Stomach smooth muscle (tissue), 2 donors: Measurements from ENCODE around the gene DNAH6.

ENCODE experiments used
- H3K27ac ChIP-seq: one replicate; pipeline ENCODE4 v1.7.0; 2013; ENCODE audit warnings: mild to moderate bottlenecking, low read length, inconsistent platforms
- H3K27me3 ChIP-seq, 2 donors: one replicate each; pipeline ENCODE4 v1.7.0; 2013; ENCODE audit warnings: low read length in 2 of 2; ENCODE audit not compliant: insufficient read depth in 2 of 2, control insufficient read depth in 1 of 2
- H3K36me3 ChIP-seq, 2 donors: one replicate each; pipeline ENCODE4 v1.7.0; 2013; ENCODE audit warnings: low read length in 2 of 2; ENCODE audit not compliant: control insufficient read depth in 2 of 2, insufficient read depth in 2 of 2
- H3K4me1 ChIP-seq: one replicate; pipeline ENCODE4 v1.7.0; 2013; ENCODE audit warnings: low read length; ENCODE audit not compliant: control insufficient read depth, insufficient read depth
- H3K4me3 ChIP-seq, 2 donors: one replicate each; pipeline ENCODE4 v1.7.0; 2013; ENCODE audit warnings: low read length in 2 of 2
- H3K9ac ChIP-seq, 2 donors: one replicate each; pipeline ENCODE4 v1.7.0; 2013; ENCODE audit warnings: low read length in 2 of 2, mild to moderate bottlenecking in 1 of 2
- H3K9me3 ChIP-seq, 2 donors: one replicate each; pipeline ENCODE4 v1.7.0; 2013; ENCODE audit warnings: low read length in 2 of 2; ENCODE audit not compliant: control insufficient read depth in 2 of 2
- donor health status: healthy.
- donor health status: Pancreatic carcinoma.

Gene DNAH6

GRCh38 chr2:84779781-84780180 is 263.5 kb downstream of the DNAH6 start:
- Histone ChIP-seq H3K9me3 (peaks cover 0 to 3% of the 10 kb centered on the region in 2 donors), H3K9ac (no peak overlapping the region), H3K36me3 (no peaks in the 10 kb centered on the region), H3K27ac (no peak overlapping the region), H3K4me1 (no peaks in the 10 kb centered on the region), H3K27me3 (no peaks in the 10 kb centered on the region), H3K4me3 (no peak overlapping the region)

- no peaks in the 10 kb centered on the region for H3K27me3 ChIP-seq
- H3K9me3 ChIP-seq = no peaks in the 10 kb centered on the region
- H3K4me1 ChIP-seq = no peaks in the 10 kb centered on the region
- H3K4me3 ChIP-seq = no peak overlapping the region
- no peaks in the 10 kb centered on the region for H3K36me3 ChIP-seq
- H3K27ac ChIP-seq = no peak overlapping the region
- no peak overlapping the region for H3K9ac ChIP-seq
These were observed 265.8 kb downstream of the DNAH6 start for GRCh38 chr2:84781942-84782716.

- Histone ChIP-seq H3K4me1 (no peaks in the 10 kb centered on the region), H3K27me3 (no peaks in the 10 kb centered on the region), H3K9me3 (no peaks in the 10 kb centered on the region), H3K27ac (no peak overlapping the region), H3K36me3 (no peaks in the 10 kb centered on the region), H3K4me3 (no peak overlapping the region), H3K9ac (no peak overlapping the region)
These were observed 266.6 kb downstream of the DNAH6 start for GRCh38 chr2:84782717-84783442.

- no peak overlapping the region for H3K4me3 ChIP-seq
- H3K4me1 ChIP-seq = no peaks in the 10 kb centered on the region
- no peaks in the 10 kb centered on the region for H3K9me3 ChIP-seq
- H3K27ac ChIP-seq = no peak overlapping the region
- H3K36me3 ChIP-seq = no peaks in the 10 kb centered on the region
- H3K9ac ChIP-seq = no peak overlapping the region
- H3K27me3 ChIP-seq = no peaks in the 10 kb centered on the region
These were observed 269.7 kb downstream of the DNAH6 start for GRCh38 chr2:84785950-84786349.

GRCh38 chr2:84786601-84787000 is 270.3 kb downstream of the DNAH6 start:
- Histone ChIP-seq H3K9ac (no peak overlapping the region), H3K27me3 (no peaks in the 10 kb centered on the region), H3K36me3 (no peaks in the 10 kb centered on the region), H3K4me1 (no peaks in the 10 kb centered on the region), H3K4me3 (no peak overlapping the region), H3K27ac (no peak overlapping the region), H3K9me3 (no peaks in the 10 kb centered on the region)

- Histone ChIP-seq H3K36me3 (no peaks in the 10 kb centered on the region), H3K27ac (no peak overlapping the region), H3K4me3 (no peak overlapping the region), H3K9me3 (no peaks in the 10 kb centered on the region), H3K9ac (no peak overlapping the region), H3K4me1 (no peaks in the 10 kb centered on the region), H3K27me3 (no peaks in the 10 kb centered on the region)
These were observed 271.7 kb downstream of the DNAH6 start for GRCh38 chr2:84788027-84788426.

- H3K4me3 ChIP-seq = no peak overlapping the region
- no peaks in the 10 kb centered on the region for H3K4me1 ChIP-seq
- H3K9me3 ChIP-seq = no peaks in the 10 kb centered on the region
- no peaks in the 10 kb centered on the region for H3K36me3 ChIP-seq
- no peak overlapping the region for H3K9ac ChIP-seq
- no peak overlapping the region for H3K27ac ChIP-seq
- H3K27me3 ChIP-seq = no peaks in the 10 kb centered on the region
These were observed 272.2 kb downstream of the DNAH6 start for GRCh38 chr2:84788498-84788897.

GRCh38 chr2:84792856-84793522 is 276.7 kb downstream of the DNAH6 start:
- no peaks in the 10 kb centered on the region for H3K27me3 ChIP-seq
- H3K9me3 ChIP-seq = no peaks in the 10 kb centered on the region
- H3K9ac ChIP-seq = no peak overlapping the region
- H3K27ac ChIP-seq = no peak overlapping the region
- no peaks in the 10 kb centered on the region for H3K4me1 ChIP-seq
- H3K4me3 ChIP-seq = no peak overlapping the region
- no peaks in the 10 kb centered on the region for H3K36me3 ChIP-seq

GRCh38 chr2:84793641-84794040 is 277.3 kb downstream of the DNAH6 start:
- no peak overlapping the region for H3K27ac ChIP-seq

GRCh38 chr2:84796798-84797197 is 280.5 kb downstream of the DNAH6 start:
- no peak overlapping the region for H3K27ac ChIP-seq

More at GRCh38 chr2:84793641-84794040, 277.3 kb downstream of the DNAH6 start:
- no peaks in the 10 kb centered on the region for H3K9me3 ChIP-seq
- no peaks in the 10 kb centered on the region for H3K4me1 ChIP-seq
- H3K36me3 ChIP-seq = no peaks in the 10 kb centered on the region
- H3K27me3 ChIP-seq = no peaks in the 10 kb centered on the region
- H3K4me3 ChIP-seq = no peak overlapping the region
- no peak overlapping the region for H3K9ac ChIP-seq

More at GRCh38 chr2:84796798-84797197, 280.5 kb downstream of the DNAH6 start:
- Histone ChIP-seq H3K36me3 (no peaks in the 10 kb centered on the region), H3K27me3 (no peaks in the 10 kb centered on the region), H3K4me3 (no peak overlapping the region), H3K9me3 (peaks cover 0 to 2% of the 10 kb centered on the region in 2 donors), H3K4me1 (no peaks in the 10 kb centered on the region), H3K9ac (no peak overlapping the region)
